WI38 (cell line): ENCODE data around the gene MAML3.
A peak's percentile ranks its signal among the peaks of the same experiment; 100 is the strongest.

Experiments used
- H3K4me3 ChIP-seq: 2 replicates; pipeline ENCODE4 v1.5.1; 2011; ENCODE audit warnings: low read depth, mild to moderate bottlenecking, control low read depth, low read length
- TF ChIP-seq, protein P1 (sequence below): IDR thresholded peaks from 2 replicates; pipeline ENCODE4 v1.5.1; 2012; ENCODE audit warnings: low read depth, mild to moderate bottlenecking, control low read depth, low read length

Gene MAML3

DNA sequence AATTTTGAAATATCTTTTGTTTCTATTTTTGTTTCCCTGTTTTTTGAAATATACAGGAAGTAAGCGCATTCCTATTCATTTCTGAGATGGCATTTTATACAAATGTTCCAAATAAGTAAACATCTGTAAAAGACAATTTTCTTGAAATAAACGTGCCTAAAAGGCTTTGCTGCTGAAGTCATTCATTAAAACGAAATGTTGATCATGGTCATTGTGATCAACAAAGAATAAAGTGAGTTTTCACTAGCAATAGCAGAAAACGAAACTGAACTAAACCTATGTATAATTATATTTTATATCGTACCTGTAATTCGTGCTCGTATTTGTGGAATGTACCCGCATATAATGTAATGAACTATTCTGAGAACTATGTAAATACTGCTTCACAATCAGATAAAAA lies 267.2 kb downstream of the MAML3 start:
- H3K4me3 ChIP-seq, result peak overlapping the region; percentile 50
- TF ChIP-seq, protein P1, sequence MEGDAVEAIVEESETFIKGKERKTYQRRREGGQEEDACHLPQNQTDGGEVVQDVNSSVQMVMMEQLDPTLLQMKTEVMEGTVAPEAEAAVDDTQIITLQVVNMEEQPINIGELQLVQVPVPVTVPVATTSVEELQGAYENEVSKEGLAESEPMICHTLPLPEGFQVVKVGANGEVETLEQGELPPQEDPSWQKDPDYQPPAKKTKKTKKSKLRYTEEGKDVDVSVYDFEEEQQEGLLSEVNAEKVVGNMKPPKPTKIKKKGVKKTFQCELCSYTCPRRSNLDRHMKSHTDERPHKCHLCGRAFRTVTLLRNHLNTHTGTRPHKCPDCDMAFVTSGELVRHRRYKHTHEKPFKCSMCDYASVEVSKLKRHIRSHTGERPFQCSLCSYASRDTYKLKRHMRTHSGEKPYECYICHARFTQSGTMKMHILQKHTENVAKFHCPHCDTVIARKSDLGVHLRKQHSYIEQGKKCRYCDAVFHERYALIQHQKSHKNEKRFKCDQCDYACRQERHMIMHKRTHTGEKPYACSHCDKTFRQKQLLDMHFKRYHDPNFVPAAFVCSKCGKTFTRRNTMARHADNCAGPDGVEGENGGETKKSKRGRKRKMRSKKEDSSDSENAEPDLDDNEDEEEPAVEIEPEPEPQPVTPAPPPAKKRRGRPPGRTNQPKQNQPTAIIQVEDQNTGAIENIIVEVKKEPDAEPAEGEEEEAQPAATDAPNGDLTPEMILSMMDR, result no peak

DNA sequence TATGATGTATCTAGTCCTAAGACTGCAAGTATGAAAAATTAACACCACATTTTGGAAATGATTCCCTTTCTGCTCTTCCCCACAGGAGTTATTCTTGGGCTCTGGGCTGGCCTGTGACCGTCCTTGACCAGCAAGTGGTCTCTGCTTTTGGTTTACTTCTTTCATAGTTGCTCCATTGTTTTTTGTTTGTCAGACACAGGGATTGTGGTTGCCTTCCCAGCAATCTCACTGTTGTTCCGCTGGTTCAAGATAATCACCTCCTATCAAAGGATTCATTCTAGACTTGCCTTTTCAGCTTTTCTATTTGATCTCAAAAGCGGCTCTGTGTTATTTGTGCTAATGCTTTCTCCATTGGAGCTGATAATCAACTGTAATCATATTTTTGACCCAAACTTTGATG lies 269.5 kb downstream of the MAML3 start:
- TF ChIP-seq, protein P1, result no peak
- no peak overlapping the region for H3K4me3 ChIP-seq

DNA sequence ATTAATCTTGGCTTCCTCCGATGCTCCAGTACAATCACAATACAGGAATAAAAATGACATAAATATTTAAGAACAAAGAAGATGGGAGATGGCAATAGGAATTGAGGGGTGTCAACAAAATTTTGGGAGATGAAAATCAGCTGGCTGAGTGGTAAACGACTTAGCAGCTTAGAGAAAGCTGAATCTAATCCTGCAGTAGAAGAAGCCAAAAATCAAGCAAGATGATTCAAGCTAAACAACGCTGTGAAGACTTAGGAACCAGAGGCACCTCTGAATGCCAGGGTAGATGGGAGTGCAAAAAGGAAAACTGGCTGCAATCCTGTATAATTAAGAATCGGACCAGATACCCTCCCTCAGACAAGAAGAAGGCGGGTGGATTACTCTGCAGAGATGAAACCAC lies 273.1 kb downstream of the MAML3 start:
- TF ChIP-seq, protein P1, result no peak

DNA sequence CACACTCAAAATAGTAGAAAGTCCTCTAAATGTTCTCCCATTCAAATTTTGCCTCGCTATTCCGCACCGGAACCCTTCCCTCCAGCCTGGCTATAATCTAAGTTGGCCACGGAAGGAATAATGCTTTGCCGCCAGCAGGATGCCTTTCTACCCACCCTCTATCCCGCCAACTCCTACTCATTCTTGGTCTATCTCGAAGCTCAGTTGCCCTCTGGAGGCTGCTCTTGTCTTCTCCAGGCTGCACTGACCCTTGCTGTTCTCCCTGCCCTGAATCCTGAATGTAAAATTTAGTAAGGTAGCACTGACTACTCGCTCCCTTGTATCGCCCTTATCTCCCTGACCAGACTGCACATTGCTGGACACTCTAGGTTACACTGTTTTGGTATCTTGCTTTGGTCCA lies 275.9 kb downstream of the MAML3 start:
- H3K4me3 ChIP-seq, result no peak overlapping the region
- TF ChIP-seq, protein P1, result no peak

More for the DNA sequence above, 273.1 kb downstream of the MAML3 start:
- H3K4me3 ChIP-seq, result no peak overlapping the region

DNA sequence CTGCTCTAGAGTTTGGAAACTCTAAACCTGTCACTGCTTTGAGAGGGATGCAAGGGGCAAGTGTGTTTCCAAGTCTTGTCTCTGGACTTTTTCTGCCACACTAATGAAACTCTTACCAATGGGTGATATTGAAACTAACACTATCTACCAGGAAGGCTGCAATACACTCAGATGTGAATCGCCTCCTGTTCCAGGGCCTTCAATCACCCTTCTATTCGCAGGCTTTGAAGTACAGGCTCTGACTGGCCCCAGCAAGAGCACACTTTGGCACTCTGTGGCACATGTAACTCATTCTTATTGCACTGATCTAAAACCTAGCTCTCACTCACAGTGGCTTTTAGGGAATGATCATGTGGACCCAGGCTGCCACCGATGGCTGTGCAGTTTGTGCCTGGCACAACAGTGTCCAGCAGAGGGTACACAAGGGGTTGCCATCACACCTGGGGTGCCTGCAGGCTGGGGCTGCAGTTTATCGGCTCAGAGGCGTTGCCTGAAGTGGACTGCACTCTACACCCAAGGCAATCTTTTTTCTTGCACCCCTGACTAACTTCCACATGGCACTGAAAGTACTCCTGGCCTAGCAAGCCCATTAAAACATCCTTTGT lies 277.5 kb downstream of the MAML3 start:
- TF ChIP-seq, protein P1, result no peak
- no peak overlapping the region for H3K4me3 ChIP-seq

DNA sequence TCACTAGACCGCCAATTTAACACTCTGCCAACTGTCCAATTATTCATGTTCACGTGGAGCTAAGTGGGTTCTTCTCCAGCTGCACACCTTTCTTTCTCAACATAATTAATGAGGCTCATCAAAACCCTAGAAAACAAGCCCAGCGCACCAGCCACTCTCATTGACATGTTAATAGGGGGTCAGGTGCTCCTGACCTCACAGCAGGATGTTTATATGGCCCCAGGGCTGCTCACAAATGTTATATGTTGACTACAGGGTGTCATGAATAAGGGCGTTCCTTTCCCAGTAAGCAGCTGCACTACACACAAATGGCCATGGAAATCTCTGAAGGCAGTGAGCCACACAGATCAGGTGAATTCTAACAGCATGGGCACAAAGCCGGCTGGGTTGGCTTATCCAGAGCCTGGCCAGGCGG lies 278.6 kb downstream of the MAML3 start:
- TF ChIP-seq, protein P1, result no peak
- H3K4me3 ChIP-seq, result no peak overlapping the region

DNA sequence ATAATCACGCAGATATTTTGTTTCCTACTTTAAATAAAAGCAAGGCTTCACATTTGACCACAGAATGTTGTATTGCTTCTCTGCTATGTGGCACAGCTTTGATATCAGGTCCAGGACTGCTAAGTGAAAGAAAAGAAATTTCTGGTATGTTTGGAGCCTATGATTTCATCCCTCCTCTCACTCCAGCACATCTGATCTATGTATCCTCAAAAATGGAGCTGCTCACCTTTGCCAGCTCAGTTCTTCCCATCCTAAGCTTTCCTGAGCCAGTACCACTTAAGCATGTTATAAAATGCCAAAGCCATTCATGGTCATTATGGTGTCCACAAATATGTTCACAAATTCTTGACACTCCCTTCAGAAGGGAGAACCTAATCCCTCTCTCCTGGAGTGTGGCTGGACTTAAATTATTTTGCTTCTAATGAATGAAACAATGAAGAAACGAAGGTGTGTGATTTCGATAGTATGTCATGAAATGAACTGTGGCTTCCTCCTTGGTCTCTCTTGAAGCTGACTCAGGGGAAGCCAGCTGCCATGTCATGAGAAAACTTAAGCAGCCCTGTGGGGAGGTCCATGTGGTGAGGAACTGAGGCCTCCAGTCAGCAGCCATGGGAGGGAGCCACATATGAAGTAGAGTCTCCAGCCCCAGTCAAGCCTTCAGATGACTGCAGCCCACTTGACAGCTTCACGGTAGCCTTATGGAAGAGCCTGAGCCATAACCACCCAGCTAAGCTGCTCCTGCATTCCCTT lies 280.7 kb downstream of the MAML3 start:
- TF ChIP-seq, protein P1, result no peak
- H3K4me3 ChIP-seq, result no peak overlapping the region
